Measurements from ENCODE around the gene LPP. TPM values are rescaled to one million over a fixed set of nuclear protein-coding genes. Genes with fewer than 3 reads are reported as not detected.

The LPP gene
- total RNA-seq, 1 donor from 2014 or later, result 23.0 TPM

- DNase-seq (ENCODE audit: low read depth in 2 of 2), result peak; percentile 46 to 48
These were observed 172.2 kb downstream of the LPP start for GRCh38 chr3:188326111-188326510.

- no peak for DNase-seq (ENCODE audit: low read depth in 2 of 2)
These were observed 173.0 kb downstream of the LPP start for GRCh38 chr3:188326968-188327367.

- no peak for DNase-seq (ENCODE audit: low read depth in 2 of 2)
These were observed 173.5 kb downstream of the LPP start for GRCh38 chr3:188327433-188327832.

GRCh38 chr3:188330138-188330537 is 176.2 kb downstream of the LPP start:
- no peak for DNase-seq (ENCODE audit: low read depth in 2 of 2)

- no peak for DNase-seq (ENCODE audit: low read depth in 2 of 2)
These were observed 177.2 kb downstream of the LPP start for GRCh38 chr3:188331166-188331565.

- DNase-seq (ENCODE audit: low read depth in 2 of 2), result no peak
These were observed 178.1 kb downstream of the LPP start for GRCh38 chr3:188332085-188332484.

GRCh38 chr3:188335656-188336055 is 181.7 kb downstream of the LPP start:
- no peak for DNase-seq (ENCODE audit: low read depth in 2 of 2)

GRCh38 chr3:188336178-188336577 is 182.2 kb downstream of the LPP start:
- DNase-seq (ENCODE audit: low read depth in 2 of 2), result no peak

- DNase-seq (ENCODE audit: low read depth in 2 of 2), result no peak
These were observed 183.3 kb downstream of the LPP start for GRCh38 chr3:188337232-188337631.

GRCh38 chr3:188338086-188338485 is 184.1 kb downstream of the LPP start:
- DNase-seq (ENCODE audit: low read depth in 2 of 2), result no peak

- no peak for DNase-seq (ENCODE audit: low read depth in 2 of 2)
These were observed 185.7 kb downstream of the LPP start for GRCh38 chr3:188339410-188340295.

GRCh38 chr3:188341501-188341900 is 187.5 kb downstream of the LPP start:
- DNase-seq (ENCODE audit: low read depth in 2 of 2), result no peak

GRCh38 chr3:188342991-188343732 is 189.2 kb downstream of the LPP start:
- no peak for DNase-seq (ENCODE audit: low read depth in 2 of 2)

GRCh38 chr3:188343894-188344293 is 189.9 kb downstream of the LPP start:
- DNase-seq (ENCODE audit: low read depth in 2 of 2), result no peak

- peak; percentile 81 to 93 for DNase-seq (ENCODE audit: low read depth in 2 of 2)
These were observed 191.3 kb downstream of the LPP start for GRCh38 chr3:188345223-188345622.

- peak in 1 of 2 donors; percentile 87 for DNase-seq (ENCODE audit: low read depth in 2 of 2)
These were observed 194.7 kb downstream of the LPP start for GRCh38 chr3:188348435-188349244.

GRCh38 chr3:188349351-188349901 is 195.5 kb downstream of the LPP start:
- DNase-seq (ENCODE audit: low read depth in 2 of 2), result no peak

GRCh38 chr3:188349933-188350332 is 196.0 kb downstream of the LPP start:
- DNase-seq (ENCODE audit: low read depth in 2 of 2), result no peak

- DNase-seq (ENCODE audit: low read depth in 2 of 2), result no peak
These were observed 197.0 kb downstream of the LPP start for GRCh38 chr3:188350961-188351360.

- DNase-seq (ENCODE audit: low read depth in 2 of 2), result no peak
These were observed 197.7 kb downstream of the LPP start for GRCh38 chr3:188351648-188352047.

- DNase-seq (ENCODE audit: low read depth in 2 of 2), result no peak
These were observed 198.4 kb downstream of the LPP start for GRCh38 chr3:188352196-188352927.

All from lung microvascular endothelial cell (primary cell).